ENCODE data around the gene RBM47.
A peak's percentile ranks its signal among the peaks of the same experiment; 100 is the strongest.
"Not testable (repeated sequence)": the region's sequence is repeated elsewhere in the genome, so short reads cannot be mapped to it uniquely, and the experiment has no call there.

Gene RBM47

DNA sequence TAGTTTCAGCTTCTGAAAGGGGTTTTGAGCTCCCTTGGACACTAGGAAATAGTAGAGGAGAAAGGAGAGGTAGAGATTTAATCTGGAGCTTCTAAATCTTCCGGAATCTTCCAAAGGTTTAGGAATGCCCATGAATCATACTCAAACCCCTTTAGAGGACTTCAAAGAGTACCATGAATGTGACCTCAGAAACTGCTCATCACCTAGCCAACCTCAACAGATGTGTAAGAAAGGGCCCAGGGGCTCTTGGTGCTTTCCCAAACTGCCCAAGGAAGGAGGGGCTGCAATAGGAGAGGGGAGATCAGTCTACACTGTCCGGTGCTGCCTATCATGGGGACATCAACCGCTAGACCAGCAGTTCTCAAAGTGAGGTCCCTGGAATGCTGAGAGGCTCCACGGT, 109.1 kb downstream of the RBM47 start:
- no peaks in the 10 kb centered on the region for H3K4me1 ChIP-seq (ENCODE audit: control insufficient read depth, insufficient read depth, low read length)
- H3K27ac ChIP-seq (ENCODE audit: extremely low read depth, low read depth, low read length): no peak overlapping the region
- no peak overlapping the region for H3K4me3 ChIP-seq (ENCODE audit: low read depth, low read length)
- no peaks in the 10 kb centered on the region for H3K36me3 ChIP-seq (ENCODE audit: control insufficient read depth in 2 of 2, insufficient read depth in 1 of 2, low read length in 2 of 2)
- no peaks in the 10 kb centered on the region for H3K9me3 ChIP-seq (ENCODE audit: control insufficient read depth, insufficient read depth, low read depth, low read length)
- TF ChIP-seq HOXD13 (CRISPR knock-in tag; IDR thresholded peaks at IDR 0.05; ENCODE audit: borderline replicate concordance) (no peak), ZNF121 (tag by site-specific recombination; IDR thresholded peaks at IDR 0.05) (no peak), ZNF16 (tag by site-specific recombination; IDR thresholded peaks at IDR 0.05; ENCODE audit: low read depth) (no peak), ZNF768 (tag by site-specific recombination; IDR thresholded peaks at IDR 0.05) (no peak), ZNF324 (tag by site-specific recombination; IDR thresholded peaks at IDR 0.05) (no peak), ZFP37 (tag by site-specific recombination; IDR thresholded peaks at IDR 0.05) (no peak), SP7 (tag by site-specific recombination; IDR thresholded peaks at IDR 0.05) (no peak)
- TF ChIP-seq, protein P1, sequence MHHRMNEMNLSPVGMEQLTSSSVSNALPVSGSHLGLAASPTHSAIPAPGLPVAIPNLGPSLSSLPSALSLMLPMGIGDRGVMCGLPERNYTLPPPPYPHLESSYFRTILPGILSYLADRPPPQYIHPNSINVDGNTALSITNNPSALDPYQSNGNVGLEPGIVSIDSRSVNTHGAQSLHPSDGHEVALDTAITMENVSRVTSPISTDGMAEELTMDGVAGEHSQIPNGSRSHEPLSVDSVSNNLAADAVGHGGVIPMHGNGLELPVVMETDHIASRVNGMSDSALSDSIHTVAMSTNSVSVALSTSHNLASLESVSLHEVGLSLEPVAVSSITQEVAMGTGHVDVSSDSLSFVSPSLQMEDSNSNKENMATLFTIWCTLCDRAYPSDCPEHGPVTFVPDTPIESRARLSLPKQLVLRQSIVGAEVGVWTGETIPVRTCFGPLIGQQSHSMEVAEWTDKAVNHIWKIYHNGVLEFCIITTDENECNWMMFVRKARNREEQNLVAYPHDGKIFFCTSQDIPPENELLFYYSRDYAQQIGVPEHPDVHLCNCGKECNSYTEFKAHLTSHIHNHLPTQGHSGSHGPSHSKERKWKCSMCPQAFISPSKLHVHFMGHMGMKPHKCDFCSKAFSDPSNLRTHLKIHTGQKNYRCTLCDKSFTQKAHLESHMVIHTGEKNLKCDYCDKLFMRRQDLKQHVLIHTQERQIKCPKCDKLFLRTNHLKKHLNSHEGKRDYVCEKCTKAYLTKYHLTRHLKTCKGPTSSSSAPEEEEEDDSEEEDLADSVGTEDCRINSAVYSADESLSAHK (tag by site-specific recombination; IDR thresholded peaks at IDR 0.05): no peak
- TF ChIP-seq, protein P2, sequence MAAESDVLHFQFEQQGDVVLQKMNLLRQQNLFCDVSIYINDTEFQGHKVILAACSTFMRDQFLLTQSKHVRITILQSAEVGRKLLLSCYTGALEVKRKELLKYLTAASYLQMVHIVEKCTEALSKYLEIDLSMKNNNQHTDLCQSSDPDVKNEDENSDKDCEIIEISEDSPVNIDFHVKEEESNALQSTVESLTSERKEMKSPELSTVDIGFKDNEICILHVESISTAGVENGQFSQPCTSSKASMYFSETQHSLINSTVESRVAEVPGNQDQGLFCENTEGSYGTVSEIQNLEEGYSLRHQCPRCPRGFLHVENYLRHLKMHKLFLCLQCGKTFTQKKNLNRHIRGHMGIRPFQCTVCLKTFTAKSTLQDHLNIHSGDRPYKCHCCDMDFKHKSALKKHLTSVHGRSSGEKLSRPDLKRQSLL (tag by site-specific recombination; IDR thresholded peaks at IDR 0.05): no peak
- TF ChIP-seq, protein P3, sequence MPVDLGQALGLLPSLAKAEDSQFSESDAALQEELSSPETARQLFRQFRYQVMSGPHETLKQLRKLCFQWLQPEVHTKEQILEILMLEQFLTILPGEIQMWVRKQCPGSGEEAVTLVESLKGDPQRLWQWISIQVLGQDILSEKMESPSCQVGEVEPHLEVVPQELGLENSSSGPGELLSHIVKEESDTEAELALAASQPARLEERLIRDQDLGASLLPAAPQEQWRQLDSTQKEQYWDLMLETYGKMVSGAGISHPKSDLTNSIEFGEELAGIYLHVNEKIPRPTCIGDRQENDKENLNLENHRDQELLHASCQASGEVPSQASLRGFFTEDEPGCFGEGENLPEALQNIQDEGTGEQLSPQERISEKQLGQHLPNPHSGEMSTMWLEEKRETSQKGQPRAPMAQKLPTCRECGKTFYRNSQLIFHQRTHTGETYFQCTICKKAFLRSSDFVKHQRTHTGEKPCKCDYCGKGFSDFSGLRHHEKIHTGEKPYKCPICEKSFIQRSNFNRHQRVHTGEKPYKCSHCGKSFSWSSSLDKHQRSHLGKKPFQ (tag by site-specific recombination; IDR thresholded peaks at IDR 0.05): no peak
- POLR2A ChIA-PET: no interaction called here
- CTCF ChIA-PET: interaction anchor here (0.5 kb wide), 1 partner anchor 61 kb away, joined by 3 read pairs; no protein-coding TSS in a partner anchor

DNA sequence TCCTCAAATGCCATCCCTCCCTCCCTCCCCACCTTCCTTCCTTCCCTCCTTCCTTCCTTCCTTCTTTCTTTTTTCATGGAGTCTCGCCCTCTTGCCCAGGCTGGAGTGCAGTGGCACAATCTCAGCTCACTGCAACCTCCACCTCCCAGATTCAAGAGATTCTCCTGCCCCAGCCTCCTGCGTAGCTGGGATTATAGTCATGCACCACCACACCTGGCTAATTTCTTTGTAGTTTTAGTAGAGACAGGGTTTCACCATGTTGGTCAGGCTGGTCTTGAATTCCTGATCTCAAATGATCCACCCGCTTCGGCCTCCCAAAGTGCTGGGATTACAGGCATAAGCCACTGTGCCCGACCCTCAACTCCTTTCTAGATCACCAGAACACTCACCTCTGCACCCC, 112.6 kb downstream of the RBM47 start:
- H3K4me1 ChIP-seq (ENCODE audit: control insufficient read depth, insufficient read depth, low read length); H3K27ac ChIP-seq (ENCODE audit: extremely low read depth, low read depth, low read length); CTCF ChIA-PET; H3K9me3 ChIP-seq (ENCODE audit: control insufficient read depth, insufficient read depth, low read depth, low read length); H3K36me3 ChIP-seq (ENCODE audit: control insufficient read depth in 2 of 2, insufficient read depth in 1 of 2, low read length in 2 of 2); H3K4me3 ChIP-seq (ENCODE audit: low read depth, low read length): not testable (repeated sequence)
- POLR2A ChIA-PET: interaction anchor here (0.6 kb wide), 1 partner anchor 24 kb away, joined by 4 read pairs; no protein-coding TSS in a partner anchor

- no peak overlapping the region for H3K27ac ChIP-seq (ENCODE audit: extremely low read depth, low read depth, low read length)
- no peaks in the 10 kb centered on the region for H3K9me3 ChIP-seq (ENCODE audit: control insufficient read depth, insufficient read depth, low read depth, low read length)
- ChIA-PET POLR2A (no interaction called here), CTCF (no interaction called here)
- no peaks in the 10 kb centered on the region for H3K36me3 ChIP-seq (ENCODE audit: control insufficient read depth in 2 of 2, insufficient read depth in 1 of 2, low read length in 2 of 2)
- TF ChIP-seq ZFP41 (tag by site-specific recombination; IDR thresholded peaks at IDR 0.05; ENCODE audit: borderline replicate concordance) (no peak), SCRT2 (tag by site-specific recombination; IDR thresholded peaks at IDR 0.05) (0 out of 2 replicates have a peak, but pooled peaks have one; percentile 24), SCRT1 (tag by site-specific recombination; IDR thresholded peaks at IDR 0.05; ENCODE audit: borderline replicate concordance) (0 out of 2 replicates have a peak, but pooled peaks have one; percentile 16)
- no peak overlapping the region for H3K4me3 ChIP-seq (ENCODE audit: low read depth, low read length)
- no peaks in the 10 kb centered on the region for H3K4me1 ChIP-seq (ENCODE audit: control insufficient read depth, insufficient read depth, low read length)
Measured at GRCh38 chr4:40516651-40517050, 113.0 kb downstream of the RBM47 start.
